ENCODE results near the gene ANKRD11.

ANKRD11 gene

DNA sequence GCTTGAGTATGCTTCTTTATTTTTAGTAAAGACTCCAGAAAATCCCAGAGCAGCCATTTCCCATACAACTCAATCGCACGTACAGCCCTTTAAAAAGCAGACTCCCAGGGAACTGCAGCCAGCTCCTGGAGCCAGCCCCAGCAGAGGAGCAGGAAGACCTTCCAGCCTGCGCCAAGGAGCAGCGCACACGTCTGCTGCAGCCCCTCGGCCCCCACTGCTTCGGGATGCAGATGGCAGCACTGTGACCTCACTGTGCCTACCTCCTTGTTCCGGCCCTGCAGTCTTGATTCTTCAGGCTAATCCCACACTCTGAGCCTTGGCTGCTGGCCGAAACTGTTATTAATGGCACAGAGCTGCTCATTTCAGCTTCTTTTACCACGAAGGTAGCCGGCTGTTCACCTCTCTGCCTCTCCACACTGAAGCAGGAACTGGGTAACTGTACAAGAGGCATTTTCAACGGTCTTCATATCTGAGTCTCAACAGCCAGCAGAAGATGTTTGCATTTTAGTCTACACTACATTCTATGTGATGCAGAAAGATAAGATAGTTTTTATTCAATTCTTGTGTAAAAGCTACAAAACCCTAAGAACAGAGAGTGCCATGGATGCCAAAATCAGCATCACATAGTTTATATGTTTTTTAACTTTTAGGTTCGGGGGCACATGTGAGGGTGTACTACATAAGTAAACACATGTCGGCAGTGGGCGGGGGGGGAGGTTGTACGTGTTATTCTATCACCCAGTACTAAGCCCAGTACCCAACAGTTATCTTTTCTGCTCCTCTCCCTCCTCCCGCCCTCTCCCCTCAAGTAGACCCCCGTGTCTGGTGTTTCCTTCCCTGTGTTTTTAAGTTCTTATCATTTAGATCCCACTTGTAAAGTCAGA lies 130.9 kb downstream of the ANKRD11 start:
- no peak overlapping the region for H4K91ac ChIP-seq (ENCODE audit: low read depth, low read length)
- H3K4me1 ChIP-seq (ENCODE audit: control insufficient read depth in 1 of 2, insufficient read depth in 2 of 2, low read length in 2 of 2), result peaks cover 11 to 22% of the 10 kb centered on the region in 2 experiments
- H3K18ac ChIP-seq (ENCODE audit: low read length), result no peak overlapping the region
- H2BK120ac ChIP-seq (ENCODE audit: insufficient read depth, low read length, poor library complexity), result no peak overlapping the region
- H3K36me3 ChIP-seq (ENCODE audit: control insufficient read depth in 1 of 2, insufficient read depth in 2 of 2, low read length in 2 of 2), result peaks cover 8 to 14% of the 10 kb centered on the region in 2 experiments
- no peak overlapping the region for H3K14ac ChIP-seq (ENCODE audit: low read length)
- H3K79me1 ChIP-seq (ENCODE audit: low read length), result peaks cover 7% of the 10 kb centered on the region
- H3K9ac ChIP-seq (ENCODE audit: low read length), result no peak overlapping the region
- no peak overlapping the region for H3K4me2 ChIP-seq (ENCODE audit: low read length)
- no CpG with 5 or more reads among the region's 18 CpGs for WGBS (ENCODE audit: extremely low coverage, insufficient coverage, insufficient read length)
- H3K27ac ChIP-seq (ENCODE audit: low read depth, low read length), result no peak overlapping the region
- peak overlapping the region; percentile 29 for H3K4ac ChIP-seq (ENCODE audit: low read depth, low read length)
- H3K27me3 ChIP-seq (ENCODE audit: insufficient read depth, low read length), result no peaks in the 10 kb centered on the region
- H3K9me3 ChIP-seq (ENCODE audit: insufficient read depth, low read depth, low read length), result no peaks in the 10 kb centered on the region
- H3K79me2 ChIP-seq (ENCODE audit: control insufficient read depth, insufficient read depth, low read length, poor library complexity), result peaks cover 25% of the 10 kb centered on the region
- no peak overlapping the region for H4K8ac ChIP-seq (ENCODE audit: low read depth, low read length)
- no peak for DNase-seq
- no peak overlapping the region for H3K4me3 ChIP-seq (ENCODE audit: low read depth, low read length)
- H2AFZ ChIP-seq (ENCODE audit: insufficient read depth, low read length, poor library complexity), result no peak overlapping the region
- no peak overlapping the region for H4K12ac ChIP-seq (ENCODE audit: low read depth, low read length)
- no peak overlapping the region for H2BK12ac ChIP-seq (ENCODE audit: low read length)
- no peak overlapping the region for H2BK5ac ChIP-seq (ENCODE audit: low read depth, low read length, poor library complexity)
- H3K23ac ChIP-seq (ENCODE audit: low read length), result no peak overlapping the region
- no peak overlapping the region for H2AK5ac ChIP-seq (ENCODE audit: low read length)

- H4K91ac ChIP-seq (ENCODE audit: low read depth, low read length), result no peak overlapping the region
- no peak overlapping the region for H3K9ac ChIP-seq (ENCODE audit: low read length)
- no peak overlapping the region for H3K14ac ChIP-seq (ENCODE audit: low read length)
- peaks cover 3% of the 10 kb centered on the region for H3K79me1 ChIP-seq (ENCODE audit: low read length)
- DNase-seq, result no peak
- H2AFZ ChIP-seq (ENCODE audit: insufficient read depth, low read length, poor library complexity), result no peak overlapping the region
- no peaks in the 10 kb centered on the region for H3K27me3 ChIP-seq (ENCODE audit: insufficient read depth, low read length)
- H3K4ac ChIP-seq (ENCODE audit: low read depth, low read length), result no peak overlapping the region
- H3K36me3 ChIP-seq (ENCODE audit: control insufficient read depth in 1 of 2, insufficient read depth in 2 of 2, low read length in 2 of 2), result peaks cover 8 to 14% of the 10 kb centered on the region in 2 experiments
- no peak overlapping the region for H2BK120ac ChIP-seq (ENCODE audit: insufficient read depth, low read length, poor library complexity)
- no peak overlapping the region for H4K12ac ChIP-seq (ENCODE audit: low read depth, low read length)
- H4K8ac ChIP-seq (ENCODE audit: low read depth, low read length), result no peak overlapping the region
- no peak overlapping the region for H3K4me2 ChIP-seq (ENCODE audit: low read length)
- H3K9me3 ChIP-seq (ENCODE audit: insufficient read depth, low read depth, low read length), result no peaks in the 10 kb centered on the region
- H3K79me2 ChIP-seq (ENCODE audit: control insufficient read depth, insufficient read depth, low read length, poor library complexity), result peaks cover 26% of the 10 kb centered on the region
- no CpG with 5 or more reads among the region's 21 CpGs for WGBS (ENCODE audit: extremely low coverage, insufficient coverage, insufficient read length)
- H2BK5ac ChIP-seq (ENCODE audit: low read depth, low read length, poor library complexity), result no peak overlapping the region
- peaks cover 6 to 12% of the 10 kb centered on the region in 2 experiments for H3K4me1 ChIP-seq (ENCODE audit: control insufficient read depth in 1 of 2, insufficient read depth in 2 of 2, low read length in 2 of 2)
- H3K4me3 ChIP-seq (ENCODE audit: low read depth, low read length), result no peak overlapping the region
- H3K23ac ChIP-seq (ENCODE audit: low read length), result no peak overlapping the region
- H2AK5ac ChIP-seq (ENCODE audit: low read length), result no peak overlapping the region
- H2BK12ac ChIP-seq (ENCODE audit: low read length), result no peak overlapping the region
- no peak overlapping the region for H3K18ac ChIP-seq (ENCODE audit: low read length)
- no peak overlapping the region for H3K27ac ChIP-seq (ENCODE audit: low read depth, low read length)
These were observed 132.0 kb downstream of the ANKRD11 start for GRCh38 chr16:89358030-89359005.

GRCh38 chr16:89357055-89357816 lies 133.1 kb downstream of the ANKRD11 start:
- Histone ChIP-seq H2AFZ (ENCODE audit: insufficient read depth, low read length, poor library complexity) (peak overlapping the region; percentile 5), H3K27ac (ENCODE audit: low read depth, low read length) (no peak overlapping the region), H3K36me3 (ENCODE audit: control insufficient read depth in 1 of 2, insufficient read depth in 2 of 2, low read length in 2 of 2) (peaks cover 10 to 14% of the 10 kb centered on the region in 2 experiments), H3K79me1 (ENCODE audit: low read length) (peaks cover 2% of the 10 kb centered on the region), H3K23ac (ENCODE audit: low read length) (no peak overlapping the region), H4K91ac (ENCODE audit: low read depth, low read length) (no peak overlapping the region), H3K27me3 (ENCODE audit: insufficient read depth, low read length) (no peaks in the 10 kb centered on the region), H3K4me2 (ENCODE audit: low read length) (no peak overlapping the region), H3K79me2 (ENCODE audit: control insufficient read depth, insufficient read depth, low read length, poor library complexity) (peaks cover 28% of the 10 kb centered on the region), H3K9me3 (ENCODE audit: insufficient read depth, low read depth, low read length) (no peaks in the 10 kb centered on the region), H3K14ac (ENCODE audit: low read length) (no peak overlapping the region), H3K9ac (ENCODE audit: low read length) (no peak overlapping the region), H4K12ac (ENCODE audit: low read depth, low read length) (no peak overlapping the region), H3K4me1 (ENCODE audit: control insufficient read depth in 1 of 2, insufficient read depth in 2 of 2, low read length in 2 of 2) (peaks cover 9 to 15% of the 10 kb centered on the region in 2 experiments), H2AK5ac (ENCODE audit: low read length) (no peak overlapping the region), H2BK12ac (ENCODE audit: low read length) (no peak overlapping the region), H4K8ac (ENCODE audit: low read depth, low read length) (no peak overlapping the region), H3K4me3 (ENCODE audit: low read depth, low read length) (no peak overlapping the region), H3K18ac (ENCODE audit: low read length) (no peak overlapping the region), H3K4ac (ENCODE audit: low read depth, low read length) (peak overlapping the region; percentile 30), H2BK5ac (ENCODE audit: low read depth, low read length, poor library complexity) (no peak overlapping the region), H2BK120ac (ENCODE audit: insufficient read depth, low read length, poor library complexity) (no peak overlapping the region)
- WGBS (ENCODE audit: extremely low coverage, insufficient coverage, insufficient read length), result no CpG with 5 or more reads among the region's 17 CpGs
- DNase-seq, result no peak

DNA sequence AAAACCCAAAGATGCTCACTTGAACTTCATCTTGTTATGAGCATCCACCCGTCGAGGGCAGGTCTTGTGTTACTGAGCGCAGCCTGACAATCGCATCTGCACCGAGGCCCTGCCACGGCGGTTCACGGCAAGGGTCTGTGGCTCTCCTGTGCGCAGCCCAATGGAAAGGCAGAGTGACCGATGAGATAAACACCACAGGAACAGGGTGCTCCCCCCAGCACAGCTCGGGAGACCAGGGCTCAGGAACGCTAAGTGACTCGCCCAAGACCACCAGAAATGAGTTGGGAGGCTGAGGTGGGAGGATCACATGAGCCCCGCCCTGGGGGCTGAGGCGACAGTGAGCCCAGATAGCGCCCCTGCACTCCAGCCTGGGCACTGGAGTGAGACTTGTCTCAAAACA lies 134.7 kb downstream of the ANKRD11 start:
- H3K27me3 ChIP-seq (ENCODE audit: insufficient read depth, low read length), result no peaks in the 10 kb centered on the region
- WGBS (ENCODE audit: extremely low coverage, insufficient coverage, insufficient read length), result no CpG with 5 or more reads among the region's 16 CpGs
- no peak for DNase-seq
- peaks cover 26% of the 10 kb centered on the region for H3K79me2 ChIP-seq (ENCODE audit: control insufficient read depth, insufficient read depth, low read length, poor library complexity)
- H3K27ac ChIP-seq (ENCODE audit: low read depth, low read length), result no peak overlapping the region
- no peak overlapping the region for H3K18ac ChIP-seq (ENCODE audit: low read length)
- H3K14ac ChIP-seq (ENCODE audit: low read length), result no peak overlapping the region
- H3K9ac ChIP-seq (ENCODE audit: low read length), result no peak overlapping the region
- H3K79me1 ChIP-seq (ENCODE audit: low read length), result no peaks in the 10 kb centered on the region
- H3K36me3 ChIP-seq (ENCODE audit: control insufficient read depth in 1 of 2, insufficient read depth in 2 of 2, low read length in 2 of 2), result peaks cover 10 to 14% of the 10 kb centered on the region in 2 experiments
- H2BK12ac ChIP-seq (ENCODE audit: low read length), result no peak overlapping the region
- no peak overlapping the region for H2BK5ac ChIP-seq (ENCODE audit: low read depth, low read length, poor library complexity)
- H2BK120ac ChIP-seq (ENCODE audit: insufficient read depth, low read length, poor library complexity), result no peak overlapping the region
- no peak overlapping the region for H3K4me3 ChIP-seq (ENCODE audit: low read depth, low read length)
- H4K91ac ChIP-seq (ENCODE audit: low read depth, low read length), result no peak overlapping the region
- H2AFZ ChIP-seq (ENCODE audit: insufficient read depth, low read length, poor library complexity), result no peak overlapping the region
- H2AK5ac ChIP-seq (ENCODE audit: low read length), result no peak overlapping the region
- H3K4me2 ChIP-seq (ENCODE audit: low read length), result no peak overlapping the region
- no peak overlapping the region for H3K23ac ChIP-seq (ENCODE audit: low read length)
- peaks cover 11 to 18% of the 10 kb centered on the region in 2 experiments for H3K4me1 ChIP-seq (ENCODE audit: control insufficient read depth in 1 of 2, insufficient read depth in 2 of 2, low read length in 2 of 2)
- no peak overlapping the region for H4K12ac ChIP-seq (ENCODE audit: low read depth, low read length)
- H3K9me3 ChIP-seq (ENCODE audit: insufficient read depth, low read depth, low read length), result peaks cover 1% of the 10 kb centered on the region
- peak overlapping the region; percentile 57 for H3K4ac ChIP-seq (ENCODE audit: low read depth, low read length)
- no peak overlapping the region for H4K8ac ChIP-seq (ENCODE audit: low read depth, low read length)

Data from trophoblast cell (in vitro differentiated cells and primary cell).